Measurements from ENCODE around the gene RAG1.

Gene RAG1

GRCh38 chr11:36628141-36628540, 60.3 kb downstream of the RAG1 start:
- DNase-seq (ENCODE audit: low read depth) = no peak

- no peak for DNase-seq (ENCODE audit: low read depth)
These were observed 61.0 kb downstream of the RAG1 start for GRCh38 chr11:36628765-36629244.
